Colonic mucosa (tissue), 4 donors: ENCODE measurements around the gene USP12. TPM values are rescaled to one million over a fixed set of nuclear protein-coding genes. Genes with fewer than 3 reads are reported as not detected.

ENCODE experiments used
- DNase-seq: peaks from one replicate; pipeline ENCODE4 v3.0.0-alpha.2; 2020
- H3K27ac ChIP-seq: fragments of 200-600 bp; one replicate; pipeline ENCODE4 v1.8.0; 2021
- H3K27me3 ChIP-seq: fragments of 200-600 bp; one replicate; pipeline ENCODE4 v1.8.0; 2021
- H3K36me3 ChIP-seq: fragments of 200-600 bp; one replicate; pipeline ENCODE4 v1.8.0; 2021
- H3K4me1 ChIP-seq: fragments of 200-600 bp; one replicate; pipeline ENCODE4 v1.8.0; 2021; ENCODE audit warnings: mild to moderate bottlenecking
- H3K4me3 ChIP-seq: fragments of 200-600 bp; one replicate; pipeline ENCODE4 v1.8.0; 2021
- H3K9ac ChIP-seq, 2 donors: one replicate each; pipeline ENCODE4 v1.7.0; 2013; ENCODE audit warnings: control low read depth in 2 of 2, low read depth in 2 of 2, low read length in 2 of 2
- H3K9me3 ChIP-seq: fragments of 200-600 bp; one replicate; pipeline ENCODE4 v1.8.0; 2021
- CTCF ChIP-seq: fragments of 200-600 bp; IDR thresholded peaks from one replicate; pipeline ENCODE4 v1.8.0; 2022; ENCODE audit warnings: antibody characterized with exemption, mild to moderate bottlenecking
- intact Hi-C: fragments of 100-400 bp; cut with DNase I; formaldehyde crosslinking; loops from one replicate; pipeline ENCODE4 v1.14.1; 2022
- total RNA-seq, 2 donors: library from RNA; stranded (reverse); fragmentation: NEBNext Ultra II Directional in 1 of 2; extraction: Animal tissue kit (Norgen Biotek cat#: 25700) in 1 of 2; gene quantifications; one replicate each; pipeline ENCODE4 v1.2.1, GENCODE V29; 2021
- donor health status: healthy.
- donor health status: DM: no; HTN: no; CAD: no.
- donor health status: DM: no; HTN: no; CAD: no.

USP12 gene
- total RNA-seq, 2 donors from 2014 or later = 28.0 to 48.0 TPM

- Histone ChIP-seq H3K9me3 (no peaks in the 10 kb centered on the region), H3K36me3 (no peaks in the 10 kb centered on the region), H3K27me3 (no peaks in the 10 kb centered on the region), H3K9ac (peak overlapping the region in 1 of 2 donors; percentile 79), H3K27ac (peak overlapping the region; percentile 95), H3K4me1 (peaks cover 5% of the 10 kb centered on the region), H3K4me3 (peak overlapping the region; percentile 66)
- no peak for DNase-seq
- intact Hi-C loops = loop anchor here (5.0 kb wide), 1 partner anchor 80 kb away; the partner anchor contains the start of gene RPL21
- TF ChIP-seq CTCF = no peak
Measured at GRCh38 chr13:27172495-27172842, 858 bp upstream of the USP12 start.

GRCh38 chr13:27171827-27172494, 350 bp upstream of the USP12 start:
- H3K27me3 ChIP-seq = no peaks in the 10 kb centered on the region
- H3K4me1 ChIP-seq = peaks cover 5% of the 10 kb centered on the region
- peak; percentile 20 for TF ChIP-seq CTCF
- H3K4me3 ChIP-seq = peak overlapping the region; percentile 66
- H3K9me3 ChIP-seq = no peaks in the 10 kb centered on the region
- H3K36me3 ChIP-seq = no peaks in the 10 kb centered on the region
- H3K9ac ChIP-seq = peak overlapping the region; percentile 79 to 97
- intact Hi-C loops = loop anchor here (5.0 kb wide), 1 partner anchor 80 kb away; the partner anchor contains the start of gene RPL21
- peak; percentile 92 for DNase-seq
- peak overlapping the region; percentile 95 for H3K27ac ChIP-seq

GRCh38 chr13:27170516-27171243, 931 bp downstream of the USP12 start:
- TF ChIP-seq CTCF = no peak
- H3K9me3 ChIP-seq = no peaks in the 10 kb centered on the region
- intact Hi-C loops = loop anchor here (5.0 kb wide), 1 partner anchor 82 kb away; the partner anchor contains the start of gene RPL21
- H3K27me3 ChIP-seq = no peaks in the 10 kb centered on the region
- H3K4me3 ChIP-seq = peak overlapping the region; percentile 75
- peak overlapping the region; percentile 90 for H3K27ac ChIP-seq
- peak overlapping the region; percentile 72 to 97 for H3K9ac ChIP-seq
- no peaks in the 10 kb centered on the region for H3K36me3 ChIP-seq
- peak; percentile 50 for DNase-seq
- H3K4me1 ChIP-seq = peaks cover 5% of the 10 kb centered on the region

- Histone ChIP-seq H3K9me3 (no peaks in the 10 kb centered on the region), H3K36me3 (no peaks in the 10 kb centered on the region), H3K27me3 (no peaks in the 10 kb centered on the region), H3K9ac (peak overlapping the region; percentile 20 to 72), H3K4me3 (peak overlapping the region; percentile 75), H3K4me1 (peaks cover 5% of the 10 kb centered on the region), H3K27ac (peak overlapping the region; percentile 90)
- intact Hi-C loops = loop anchor here (5.0 kb wide), 1 partner anchor 82 kb away; the partner anchor contains the start of gene RPL21
- no peak for TF ChIP-seq CTCF
- no peak for DNase-seq
Measured at GRCh38 chr13:27170221-27170515, 1.4 kb downstream of the USP12 start.

GRCh38 chr13:27168906-27169657, 2.5 kb downstream of the USP12 start:
- no peak for TF ChIP-seq CTCF
- intact Hi-C loops = loop anchor here (10.0 kb wide), 1 partner anchor 54 kb away; no protein-coding TSS in a partner anchor
- Histone ChIP-seq H3K4me3 (peak overlapping the region; percentile 0), H3K9ac (peak overlapping the region in 1 of 2 donors; percentile 55), H3K4me1 (peaks cover 5% of the 10 kb centered on the region), H3K27ac (peak overlapping the region; percentile 8), H3K27me3 (no peaks in the 10 kb centered on the region), H3K9me3 (no peaks in the 10 kb centered on the region), H3K36me3 (no peaks in the 10 kb centered on the region)
- DNase-seq = peak; percentile 64
